Stimulated activated effector memory CD8-positive, alpha-beta T cell treated with anti-CD3 and anti-CD28 coated beads, Interleukin-12 subunit alpha, Interleukin-12 subunit beta, amount 100 ng/mL, for 72 hours (primary cell): ENCODE data around the gene ANO1.

Experiments used
- ATAC-seq: fragments of 150-1000 bp; cut with Tn5 transposase; 2 replicates; pipeline ENCODE4 v1.10.0; 2021
- DNase-seq, 2 donors: peaks; one replicate each; pipeline ENCODE4 v3.0.0; 2021 to 2022; ENCODE audit warnings: low spot score in 2 of 2
- H3K27ac Mint-ChIP-seq: one replicate; pipeline ENCODE4 v1.8.0; 2022; ENCODE audit warnings: mild to moderate bottlenecking, mixed read lengths
- H3K36me3 Mint-ChIP-seq: one replicate; pipeline ENCODE4 v1.8.0; 2022; ENCODE audit warnings: mild to moderate bottlenecking, mixed read lengths
- H3K4me1 Mint-ChIP-seq: one replicate; pipeline ENCODE4 v1.8.0; 2022; ENCODE audit warnings: mixed read lengths
- H3K4me3 Mint-ChIP-seq: one replicate; pipeline ENCODE4 v1.8.0; 2022; ENCODE audit warnings: mild to moderate bottlenecking, mixed read lengths
- H3K9me3 Mint-ChIP-seq: one replicate; pipeline ENCODE4 v1.8.0; 2022; ENCODE audit warnings: mixed read lengths

The ANO1 gene

GRCh38 chr11:70064726-70065317 is 13.3 kb upstream of the ANO1 start:
- DNase-seq (no peak), ATAC-seq (no peak)
- Mint-ChIP-seq H3K9me3 (no peaks in the 10 kb centered on the region), H3K27ac (no peak overlapping the region), H3K4me1 (no peaks in the 10 kb centered on the region), H3K36me3 (no peaks in the 10 kb centered on the region), H3K4me3 (no peak overlapping the region)

DNA sequence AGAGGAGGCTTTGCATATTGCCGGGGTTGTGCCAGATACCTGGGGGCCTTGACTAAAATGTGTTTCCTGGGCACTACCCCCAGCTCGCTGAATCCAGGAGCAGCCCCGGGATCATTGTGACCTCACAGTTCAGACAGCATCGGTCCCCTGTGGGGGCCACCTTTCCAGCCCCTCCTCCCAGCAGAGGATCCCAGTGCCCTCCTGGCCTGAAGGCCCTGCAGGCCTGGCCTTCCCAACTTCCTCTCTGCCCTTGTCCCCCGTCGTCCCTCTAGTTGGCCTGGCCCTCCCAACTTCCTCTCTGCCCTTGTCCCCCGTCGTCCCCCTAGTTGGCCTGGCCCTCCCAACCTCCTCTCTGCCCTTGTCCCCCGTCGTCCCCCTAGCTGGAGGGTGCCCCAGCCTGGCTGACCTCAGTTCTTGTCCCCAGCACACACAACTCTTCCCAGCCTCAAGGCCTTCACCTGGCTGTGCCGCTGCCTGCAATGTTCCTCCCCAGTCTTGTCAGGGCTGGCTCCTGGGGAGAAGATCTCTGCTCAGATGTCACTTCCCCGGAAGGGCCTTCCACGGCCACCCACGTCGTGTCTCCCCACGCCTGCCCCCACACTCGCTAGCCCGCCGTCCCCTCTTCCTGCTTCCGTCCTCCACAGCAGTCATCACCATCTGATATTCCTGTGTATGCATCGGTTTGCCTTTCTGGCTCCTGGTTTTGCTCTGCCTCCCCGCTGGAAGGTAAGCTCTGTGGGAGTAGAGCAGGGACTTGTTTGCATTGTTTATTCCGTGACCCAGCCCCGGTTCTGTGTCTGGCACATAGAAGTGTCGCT is 12.6 kb upstream of the ANO1 start:
- Mint-ChIP-seq H3K9me3 (no peaks in the 10 kb centered on the region), H3K4me1 (no peaks in the 10 kb centered on the region), H3K27ac (no peak overlapping the region), H3K4me3 (no peak overlapping the region), H3K36me3 (no peaks in the 10 kb centered on the region)
- ATAC-seq, result peak; percentile 14
- DNase-seq, result no peak

DNA sequence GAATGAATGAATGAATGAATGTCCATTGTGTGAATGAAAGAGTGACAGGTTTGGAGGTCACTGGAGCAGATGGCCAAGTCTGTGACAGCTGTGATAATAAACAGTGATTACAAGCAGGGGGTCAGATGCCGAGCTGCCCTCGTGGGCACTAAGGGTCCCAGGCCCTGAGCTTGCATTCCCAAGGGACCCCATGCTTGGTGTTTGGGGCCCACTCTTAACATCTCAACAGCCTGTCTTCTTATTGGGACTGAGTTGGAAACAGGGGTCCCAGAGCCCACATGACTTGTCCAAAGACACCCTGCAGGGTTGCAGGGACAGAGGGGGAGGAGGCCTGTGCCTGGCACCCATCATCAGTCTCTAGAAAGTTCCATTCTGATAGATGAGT is 12.0 kb upstream of the ANO1 start:
- no peaks in the 10 kb centered on the region for H3K36me3 Mint-ChIP-seq
- H3K27ac Mint-ChIP-seq, result no peak overlapping the region

DNA sequence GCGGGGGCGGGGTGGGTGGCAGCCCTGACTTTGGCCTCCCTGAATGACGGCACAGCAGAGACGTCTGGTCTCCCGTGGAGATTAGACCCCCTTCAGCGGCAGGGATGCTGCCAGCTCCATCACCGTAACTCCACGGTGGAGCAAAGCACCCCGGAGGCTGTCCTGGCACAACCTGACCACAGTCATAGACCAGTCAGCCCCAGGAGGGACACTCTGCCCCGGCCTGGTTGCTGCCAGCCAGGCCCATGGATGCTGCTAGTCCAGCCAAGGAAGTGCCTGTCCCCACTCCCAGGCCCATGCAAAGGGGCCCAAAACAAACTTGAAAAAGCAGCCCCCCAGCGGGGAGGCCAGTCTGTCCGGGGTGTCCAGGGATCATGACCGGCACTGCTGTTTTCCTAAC is 11.5 kb upstream of the ANO1 start:
- H3K9me3 Mint-ChIP-seq, result no peaks in the 10 kb centered on the region
- ATAC-seq, result no peak
- no peak overlapping the region for H3K4me3 Mint-ChIP-seq
- H3K36me3 Mint-ChIP-seq, result no peaks in the 10 kb centered on the region
- H3K27ac Mint-ChIP-seq, result no peak overlapping the region
- DNase-seq, result no peak
- no peaks in the 10 kb centered on the region for H3K4me1 Mint-ChIP-seq

More for the DNA sequence above, 12.0 kb upstream of the ANO1 start:
- Mint-ChIP-seq H3K4me1 (no peaks in the 10 kb centered on the region), H3K9me3 (no peaks in the 10 kb centered on the region), H3K4me3 (no peak overlapping the region)
- no peak for ATAC-seq
- DNase-seq, result no peak

- Mint-ChIP-seq H3K4me3 (no peak overlapping the region), H3K4me1 (no peaks in the 10 kb centered on the region), H3K9me3 (no peaks in the 10 kb centered on the region), H3K27ac (no peak overlapping the region), H3K36me3 (no peaks in the 10 kb centered on the region)
- no peak for DNase-seq
- ATAC-seq, result no peak
Measured at GRCh38 chr11:70067036-70067435, 11.1 kb upstream of the ANO1 start.

GRCh38 chr11:70067591-70068341 is 10.4 kb upstream of the ANO1 start:
- H3K9me3 Mint-ChIP-seq, result no peaks in the 10 kb centered on the region
- DNase-seq, result no peak

GRCh38 chr11:70068345-70068744 is 9.8 kb upstream of the ANO1 start:
- no peak overlapping the region for H3K27ac Mint-ChIP-seq
- H3K4me1 Mint-ChIP-seq, result peaks cover 3% of the 10 kb centered on the region
- no peak for ATAC-seq

More at GRCh38 chr11:70067591-70068341, 10.4 kb upstream of the ANO1 start:
- H3K4me1 Mint-ChIP-seq, result no peaks in the 10 kb centered on the region
- H3K4me3 Mint-ChIP-seq, result no peak overlapping the region
- no peak overlapping the region for H3K27ac Mint-ChIP-seq
- no peak for ATAC-seq
- no peaks in the 10 kb centered on the region for H3K36me3 Mint-ChIP-seq

DNA sequence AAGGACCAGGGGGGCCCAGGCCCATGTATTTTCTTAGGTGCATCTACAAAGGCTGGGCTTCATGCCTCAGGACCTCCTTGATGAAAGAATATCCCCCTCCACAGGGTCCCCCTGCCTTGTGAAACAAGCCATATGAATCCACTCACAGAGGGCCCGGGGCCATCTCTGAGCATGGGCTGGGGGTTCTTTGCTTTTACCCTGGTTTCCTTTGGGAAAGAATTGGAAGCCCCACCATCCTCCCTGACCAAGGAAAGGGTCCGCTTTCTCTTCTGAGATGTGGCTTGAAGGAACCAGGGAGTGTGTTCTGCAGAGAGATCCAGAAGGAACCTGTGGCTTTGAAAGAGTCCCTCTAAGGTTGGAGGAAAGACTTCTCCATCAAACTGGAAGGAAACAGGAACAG is 9.2 kb upstream of the ANO1 start:
- Mint-ChIP-seq H3K27ac (no peak overlapping the region), H3K36me3 (no peaks in the 10 kb centered on the region), H3K9me3 (no peaks in the 10 kb centered on the region), H3K4me3 (no peak overlapping the region), H3K4me1 (peaks cover 8% of the 10 kb centered on the region)
- ATAC-seq, result no peak
- DNase-seq, result no peak

More at GRCh38 chr11:70068345-70068744, 9.8 kb upstream of the ANO1 start:
- no peak for DNase-seq
- H3K9me3 Mint-ChIP-seq, result no peaks in the 10 kb centered on the region
- H3K4me3 Mint-ChIP-seq, result no peak overlapping the region
- H3K36me3 Mint-ChIP-seq, result no peaks in the 10 kb centered on the region

GRCh38 chr11:70070706-70071105 is 7.4 kb upstream of the ANO1 start:
- ATAC-seq (no peak), DNase-seq (no peak)
- Mint-ChIP-seq H3K9me3 (no peaks in the 10 kb centered on the region), H3K4me1 (peaks cover 11% of the 10 kb centered on the region), H3K27ac (no peak overlapping the region), H3K4me3 (no peak overlapping the region), H3K36me3 (no peaks in the 10 kb centered on the region)

DNA sequence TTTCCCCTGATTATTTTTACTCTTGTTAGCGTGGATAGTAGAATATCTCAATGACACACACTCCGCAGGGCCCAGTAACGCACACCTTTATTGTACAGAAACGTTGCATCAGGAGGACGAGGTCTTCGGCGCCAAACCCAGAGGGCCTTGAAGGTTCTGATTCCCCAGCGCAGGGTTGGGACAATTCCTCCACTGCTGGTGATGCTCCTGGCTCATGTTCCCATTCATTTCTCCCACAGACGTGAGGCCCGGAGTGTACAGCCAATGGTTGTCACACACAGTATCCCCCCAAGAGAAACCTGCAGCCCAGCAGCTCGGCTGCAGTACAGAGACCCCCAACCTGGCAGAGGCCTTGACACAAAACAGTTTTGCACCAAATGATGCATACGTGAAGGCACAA is 6.1 kb upstream of the ANO1 start:
- no peaks in the 10 kb centered on the region for H3K9me3 Mint-ChIP-seq
- no peaks in the 10 kb centered on the region for H3K36me3 Mint-ChIP-seq
- no peak overlapping the region for H3K27ac Mint-ChIP-seq
- H3K4me3 Mint-ChIP-seq, result no peak overlapping the region
- ATAC-seq (no peak), DNase-seq (no peak)
- peaks cover 11% of the 10 kb centered on the region for H3K4me1 Mint-ChIP-seq

- no peak for DNase-seq
- H3K4me1 Mint-ChIP-seq, result peaks cover 11% of the 10 kb centered on the region
- no peaks in the 10 kb centered on the region for H3K9me3 Mint-ChIP-seq
- no peak overlapping the region for H3K27ac Mint-ChIP-seq
- ATAC-seq, result no peak
- no peaks in the 10 kb centered on the region for H3K36me3 Mint-ChIP-seq
- no peak overlapping the region for H3K4me3 Mint-ChIP-seq
Measured at GRCh38 chr11:70072461-70072860, 5.7 kb upstream of the ANO1 start.

- DNase-seq (no peak), ATAC-seq (peak; percentile 9)
- Mint-ChIP-seq H3K36me3 (no peaks in the 10 kb centered on the region), H3K9me3 (no peaks in the 10 kb centered on the region), H3K4me3 (no peak overlapping the region), H3K4me1 (peaks cover 11% of the 10 kb centered on the region), H3K27ac (no peak overlapping the region)
Measured at GRCh38 chr11:70072861-70073755, 5.0 kb upstream of the ANO1 start.

- H3K4me1 Mint-ChIP-seq, result peaks cover 11% of the 10 kb centered on the region
- no peaks in the 10 kb centered on the region for H3K9me3 Mint-ChIP-seq
- no peak overlapping the region for H3K27ac Mint-ChIP-seq
- no peak overlapping the region for H3K4me3 Mint-ChIP-seq
- DNase-seq (no peak), ATAC-seq (peak; percentile 63)
- no peaks in the 10 kb centered on the region for H3K36me3 Mint-ChIP-seq
Measured at GRCh38 chr11:70073871-70074371, 4.2 kb upstream of the ANO1 start.

DNA sequence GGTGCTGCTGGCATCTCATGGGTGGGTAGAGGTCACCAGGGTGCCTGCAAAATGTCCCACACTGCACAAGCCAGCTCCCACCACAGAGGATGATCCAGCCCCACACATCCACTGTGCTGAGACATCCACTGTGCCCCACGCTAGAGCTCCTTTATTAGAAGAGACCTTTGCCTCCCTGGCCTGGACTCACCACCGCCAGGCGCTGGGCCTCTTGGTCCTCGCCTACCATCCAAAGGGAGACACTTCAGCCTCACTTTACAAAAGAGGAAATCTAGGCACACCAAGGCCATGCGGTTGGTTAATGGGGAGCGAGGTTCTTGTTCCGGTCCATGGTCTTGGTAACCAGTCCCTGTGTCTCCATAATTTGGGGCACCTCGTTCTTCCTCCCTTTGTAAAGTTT is 3.4 kb upstream of the ANO1 start:
- Mint-ChIP-seq H3K36me3 (no peaks in the 10 kb centered on the region), H3K27ac (no peak overlapping the region), H3K4me3 (no peak overlapping the region), H3K9me3 (no peaks in the 10 kb centered on the region), H3K4me1 (peaks cover 11% of the 10 kb centered on the region)
- no peak for ATAC-seq
- no peak for DNase-seq

GRCh38 chr11:70075836-70076235 is 2.3 kb upstream of the ANO1 start:
- H3K4me3 Mint-ChIP-seq, result no peak overlapping the region
- ATAC-seq (no peak), DNase-seq (no peak)
- H3K9me3 Mint-ChIP-seq, result no peaks in the 10 kb centered on the region
- H3K36me3 Mint-ChIP-seq, result no peaks in the 10 kb centered on the region
- H3K27ac Mint-ChIP-seq, result no peak overlapping the region
- H3K4me1 Mint-ChIP-seq, result peaks cover 11% of the 10 kb centered on the region
